ENCODE measurements around the gene GTF3C5.

The GTF3C5 gene

DNA sequence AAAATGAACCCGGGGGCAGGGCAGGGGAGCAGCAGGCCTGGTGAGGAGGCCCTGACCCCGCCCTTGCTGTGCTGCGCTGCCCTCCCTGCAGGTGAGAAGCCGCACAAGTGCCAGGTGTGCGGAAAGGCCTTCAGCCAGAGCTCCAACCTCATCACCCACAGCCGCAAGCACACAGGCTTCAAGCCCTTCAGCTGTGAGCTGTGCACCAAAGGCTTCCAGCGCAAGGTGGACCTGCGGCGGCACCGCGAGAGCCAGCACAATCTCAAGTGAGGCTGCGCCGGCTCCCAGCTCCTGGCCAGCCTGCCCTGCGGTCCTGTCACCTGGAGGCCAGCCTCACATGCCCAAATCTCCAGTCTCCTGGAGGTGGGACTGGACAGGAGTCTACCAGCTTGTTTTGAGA lies 40.0 kb upstream of the GTF3C5 start:
- POLR2A ChIA-PET = no interaction called here
- DNase-seq (ENCODE audit: extremely low spot score) = no peak
- CTCF ChIA-PET = interaction anchor here (0.8 to 3.5 kb wide), 4 partner anchors 9 to 31 kb away, joined by 3 to 15 read pairs (median 4); partner anchors contain the start of gene GFI1B
- TF ChIP-seq, protein P1, sequence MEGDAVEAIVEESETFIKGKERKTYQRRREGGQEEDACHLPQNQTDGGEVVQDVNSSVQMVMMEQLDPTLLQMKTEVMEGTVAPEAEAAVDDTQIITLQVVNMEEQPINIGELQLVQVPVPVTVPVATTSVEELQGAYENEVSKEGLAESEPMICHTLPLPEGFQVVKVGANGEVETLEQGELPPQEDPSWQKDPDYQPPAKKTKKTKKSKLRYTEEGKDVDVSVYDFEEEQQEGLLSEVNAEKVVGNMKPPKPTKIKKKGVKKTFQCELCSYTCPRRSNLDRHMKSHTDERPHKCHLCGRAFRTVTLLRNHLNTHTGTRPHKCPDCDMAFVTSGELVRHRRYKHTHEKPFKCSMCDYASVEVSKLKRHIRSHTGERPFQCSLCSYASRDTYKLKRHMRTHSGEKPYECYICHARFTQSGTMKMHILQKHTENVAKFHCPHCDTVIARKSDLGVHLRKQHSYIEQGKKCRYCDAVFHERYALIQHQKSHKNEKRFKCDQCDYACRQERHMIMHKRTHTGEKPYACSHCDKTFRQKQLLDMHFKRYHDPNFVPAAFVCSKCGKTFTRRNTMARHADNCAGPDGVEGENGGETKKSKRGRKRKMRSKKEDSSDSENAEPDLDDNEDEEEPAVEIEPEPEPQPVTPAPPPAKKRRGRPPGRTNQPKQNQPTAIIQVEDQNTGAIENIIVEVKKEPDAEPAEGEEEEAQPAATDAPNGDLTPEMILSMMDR (IDR thresholded peaks at IDR 0.05; ENCODE audit: control extremely low read depth, extremely low read depth, low read depth, missing control alignments) = no peak

DNA sequence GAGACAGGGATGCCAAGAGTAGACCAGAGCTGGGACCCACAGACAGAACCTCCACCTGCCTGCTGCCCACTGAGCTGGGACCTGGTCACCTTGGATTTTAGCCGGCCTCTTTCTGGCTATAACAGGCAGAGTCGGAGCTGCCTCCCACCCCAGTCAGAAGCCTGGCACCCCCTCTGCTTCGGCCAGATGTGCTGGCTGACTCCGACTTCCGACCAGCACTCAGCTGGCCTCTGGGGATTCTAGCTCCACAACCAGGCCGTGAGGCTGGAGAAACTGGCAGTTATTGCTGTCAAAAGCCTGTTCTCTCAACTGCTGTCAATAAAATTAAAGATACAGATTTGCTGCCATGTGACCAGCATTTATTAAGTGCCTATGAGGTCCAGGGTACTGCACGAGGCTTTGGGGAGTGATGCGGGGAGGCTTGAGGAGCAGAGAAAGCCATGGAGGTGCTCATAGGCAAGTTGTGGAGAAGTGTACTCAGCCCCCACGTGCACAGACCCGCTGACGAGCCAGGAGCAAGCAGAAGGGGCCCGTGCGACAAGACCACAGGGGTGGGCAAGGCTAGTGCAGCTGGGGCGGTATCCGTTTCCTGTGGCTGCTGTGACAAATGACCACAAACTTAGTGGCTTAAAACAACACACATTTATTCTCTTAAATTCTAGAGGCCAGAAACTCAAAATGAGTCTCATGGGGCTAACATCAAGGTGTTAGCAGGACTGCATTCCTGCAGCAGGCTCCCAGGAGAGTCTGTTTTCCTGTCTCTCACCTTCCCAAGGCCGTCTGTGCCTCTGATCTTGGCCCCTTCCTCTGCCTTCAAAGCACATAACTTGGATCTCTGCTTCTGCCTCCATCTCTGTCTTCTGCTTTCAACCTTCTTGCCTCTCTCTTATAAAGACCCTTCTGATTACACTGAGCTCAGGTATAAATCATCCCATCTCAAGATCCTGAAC lies 39.2 kb upstream of the GTF3C5 start:
- ChIA-PET CTCF (interaction anchor here (0.8 to 3.5 kb wide), 4 partner anchors 10 to 30 kb away, joined by 3 to 15 read pairs (median 4); partner anchors contain the start of gene GFI1B), POLR2A (no interaction called here)
- TF ChIP-seq, protein P1 (IDR thresholded peaks at IDR 0.05; ENCODE audit: control extremely low read depth, extremely low read depth, low read depth, missing control alignments) = no peak
- DNase-seq (ENCODE audit: extremely low spot score) = no peak

DNA sequence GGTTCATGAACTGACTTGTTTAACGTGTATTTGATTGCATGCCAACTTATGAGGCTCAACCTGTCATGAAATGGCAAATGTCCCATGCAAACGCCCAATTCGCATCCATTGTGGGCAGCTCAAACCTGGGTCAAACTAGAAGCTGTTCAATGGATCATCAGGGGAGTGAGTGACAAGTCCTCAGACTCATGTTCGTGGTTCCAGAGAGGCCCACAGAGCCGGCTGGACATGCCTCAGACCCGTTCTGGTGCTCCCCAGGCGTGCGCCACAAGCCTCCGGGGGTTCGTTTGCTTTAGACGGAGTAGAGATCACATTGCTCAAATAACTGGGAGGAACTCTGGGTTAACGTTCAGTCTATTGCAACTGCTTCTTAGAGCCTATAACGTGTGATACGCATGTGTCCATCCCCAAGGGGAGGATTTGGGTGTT lies 37.3 kb upstream of the GTF3C5 start:
- POLR2A ChIA-PET = no interaction called here
- no peak for DNase-seq (ENCODE audit: extremely low spot score)
- CTCF ChIA-PET = interaction anchor here (1.2 to 3.5 kb wide), 2 partner anchors 16 to 29 kb away, joined by 3 to 15 read pairs; partner anchors contain the start of gene GFI1B
- TF ChIP-seq, protein P1 (IDR thresholded peaks at IDR 0.05; ENCODE audit: control extremely low read depth, extremely low read depth, low read depth, missing control alignments) = no peak

DNA sequence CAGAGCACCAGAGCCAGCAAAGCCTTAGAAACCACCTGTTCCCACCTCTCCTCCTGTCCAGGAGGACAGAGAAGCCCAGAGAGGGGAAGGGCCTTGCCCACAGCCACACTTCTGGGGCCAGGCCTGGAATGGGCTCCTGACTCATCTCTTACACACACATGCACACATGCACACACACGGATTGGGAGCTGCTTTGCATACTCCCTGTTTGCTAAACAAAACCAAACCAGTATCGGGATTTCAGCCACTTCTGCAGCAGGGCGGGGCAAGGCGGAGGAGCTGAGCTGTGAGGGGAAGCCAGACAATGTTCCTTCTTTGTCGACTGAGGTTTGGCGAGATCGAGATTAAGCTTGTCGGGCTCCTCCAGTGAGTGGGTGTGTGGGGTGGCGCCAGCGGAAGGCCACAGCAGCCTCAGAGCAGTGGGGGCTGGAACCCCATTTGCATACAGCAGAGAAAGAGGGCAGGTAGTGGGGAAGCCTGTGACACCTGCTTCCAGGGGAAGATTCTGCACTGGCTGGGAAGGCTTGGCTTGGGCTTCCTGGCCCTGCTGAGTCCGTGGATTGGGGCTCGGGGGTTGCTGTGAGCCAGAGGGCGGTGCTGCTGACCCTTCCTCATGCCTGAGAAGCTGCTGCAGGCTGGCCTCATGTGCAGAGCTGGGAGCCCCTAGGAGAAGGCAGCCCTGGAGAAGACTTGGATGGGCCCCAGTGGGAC lies 36.2 kb upstream of the GTF3C5 start:
- CTCF ChIA-PET = interaction anchor here (1.5 kb wide), 1 partner anchor 22 kb away, joined by 6 read pairs; no protein-coding TSS in a partner anchor
- DNase-seq (ENCODE audit: extremely low spot score) = peak; percentile 73
- POLR2A ChIA-PET = no interaction called here
- TF ChIP-seq, protein P1 (IDR thresholded peaks at IDR 0.05; ENCODE audit: control extremely low read depth, extremely low read depth, low read depth, missing control alignments) = no peak

DNA sequence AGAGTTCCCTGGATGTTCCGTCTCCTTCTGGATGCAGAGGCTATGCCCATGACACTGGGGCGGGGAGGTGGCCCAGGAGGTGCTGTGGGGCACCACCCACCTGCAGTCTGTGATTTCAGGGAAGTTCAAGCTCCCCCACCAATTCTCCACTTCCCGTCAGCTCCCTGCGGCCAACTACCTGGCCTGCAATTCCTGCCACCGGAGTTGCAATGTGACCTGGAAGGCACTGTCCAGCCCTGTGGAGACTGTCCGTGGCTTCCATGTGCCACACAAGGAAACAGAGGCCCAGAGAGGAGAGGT lies 35.7 kb upstream of the GTF3C5 start:
- TF ChIP-seq, protein P1 (IDR thresholded peaks at IDR 0.05; ENCODE audit: control extremely low read depth, extremely low read depth, low read depth, missing control alignments) = no peak
- ChIA-PET CTCF (interaction anchor here (1.5 kb wide), 1 partner anchor 23 kb away, joined by 6 read pairs; no protein-coding TSS in a partner anchor), POLR2A (no interaction called here)
- DNase-seq (ENCODE audit: extremely low spot score) = no peak

- DNase-seq (ENCODE audit: extremely low spot score) = no peak
- CTCF ChIA-PET = no interaction called here
- TF ChIP-seq, protein P1 (IDR thresholded peaks at IDR 0.05; ENCODE audit: control extremely low read depth, extremely low read depth, low read depth, missing control alignments) = no peak
- POLR2A ChIA-PET = no interaction called here
These were observed 34.9 kb upstream of the GTF3C5 start for GRCh38 chr9:132995879-132996278.
